PFSK-1 (cell line): Measurements from ENCODE around the gene TRMT61A.

Experiments used
- FOXP2 ChIP-seq: optimal IDR thresholded peaks from 2 replicates; pipeline ENCODE3; 2011; ENCODE audit warnings: borderline replicate concordance, control low read depth, inconsistent platforms; ENCODE audit not compliant: insufficient read depth; ENCODE audit errors: extremely low read length, extremely low read depth
- POLR2AphosphoS5 ChIP-seq: IDR thresholded peaks from 2 replicates; pipeline ENCODE4 v1.6.1; 2012; ENCODE audit warnings: low read depth, mild to moderate bottlenecking, control low read depth, low read length, moderate library complexity
- REST ChIP-seq, 2 experiments: IDR thresholded peaks; 2 replicates each; pipeline versions ENCODE4 v1.6.1 to v1.8.0; 2011 to 2012; ENCODE audit warnings: low read depth in 2 of 2, low read length in 2 of 2, control low read depth in 1 of 2, inconsistent platforms in 1 of 2, mild to moderate bottlenecking in 1 of 2, moderate library complexity in 1 of 2; ENCODE audit not compliant: insufficient read depth in 1 of 2
- SIN3A ChIP-seq: IDR thresholded peaks from 2 replicates; pipeline ENCODE4 v1.6.1; 2012; ENCODE audit warnings: mild to moderate bottlenecking, low read length, moderate library complexity, borderline replicate concordance; ENCODE audit not compliant: insufficient read depth
- TAF1 ChIP-seq: IDR thresholded peaks from 2 replicates; pipeline ENCODE4 v1.6.1; 2012; ENCODE audit warnings: low read length, control low read depth, borderline replicate concordance; ENCODE audit not compliant: insufficient read depth

Gene TRMT61A

GRCh38 chr14:103532216-103533136 lies 3.5 kb downstream of the TRMT61A start:
- no peak for TF ChIP-seq REST (IDR thresholded peaks at IDR 0.05; ENCODE audit: insufficient read depth in 1 of 2, low read depth in 2 of 2, low read length in 2 of 2)
- no peak for TF ChIP-seq POLR2AphosphoS5
- TF ChIP-seq FOXP2, result no peak
- TF ChIP-seq SIN3A, result no peak
- no peak for TF ChIP-seq TAF1

- TF ChIP-seq TAF1 (no peak), FOXP2 (no peak)
Observed at GRCh38 chr14:103533137-103533998, 4.4 kb downstream of the TRMT61A start.

GRCh38 chr14:103533999-103534575 lies 5.1 kb downstream of the TRMT61A start:
- no peak for TF ChIP-seq SIN3A
- no peak for TF ChIP-seq TAF1
- TF ChIP-seq REST (IDR thresholded peaks at IDR 0.05; ENCODE audit: insufficient read depth in 1 of 2, low read depth in 2 of 2, low read length in 2 of 2), result no peak
- TF ChIP-seq FOXP2, result no peak
- no peak for TF ChIP-seq POLR2AphosphoS5

- TF ChIP-seq REST (IDR thresholded peaks at IDR 0.05; ENCODE audit: insufficient read depth in 1 of 2, low read depth in 2 of 2, low read length in 2 of 2) (no peak), TAF1 (no peak)
Observed at GRCh38 chr14:103534576-103535061, 5.6 kb downstream of the TRMT61A start.

- TF ChIP-seq SIN3A (no peak), REST (IDR thresholded peaks at IDR 0.05; ENCODE audit: insufficient read depth in 1 of 2, low read depth in 2 of 2, low read length in 2 of 2) (no peak)
Observed at GRCh38 chr14:103535081-103535890, 6.3 kb downstream of the TRMT61A start.
